Uterus (tissue), 2 donors: ENCODE results near the gene ZNF783.

Source experiments
- POLR2A ChIP-seq, 2 donors: fragments of 450-650 bp; IDR thresholded peaks; one replicate each; pipeline ENCODE4 v1.6.1; 2016; ENCODE audit warnings: antibody characterized with exemption in 2 of 2, mild to moderate bottlenecking in 1 of 2, moderate library complexity in 1 of 2
- TF ChIP-seq, protein P1 (sequence below), 4 experiments: fragments of 200-600 bp in 2 of 4; fragments of 450-650 bp in 2 of 4; sonication (generic) in 2 of 4; IDR thresholded peaks; one replicate each; pipeline ENCODE4 v1.5.1; 2016 to 2019; ENCODE audit warnings: antibody characterized with exemption in 4 of 4, mild to moderate bottlenecking in 2 of 4, moderate library complexity in 1 of 4

GRCh38 chr7:149333321-149333717, 71.3 kb downstream of the ZNF783 start:
- TF ChIP-seq, protein P1, sequence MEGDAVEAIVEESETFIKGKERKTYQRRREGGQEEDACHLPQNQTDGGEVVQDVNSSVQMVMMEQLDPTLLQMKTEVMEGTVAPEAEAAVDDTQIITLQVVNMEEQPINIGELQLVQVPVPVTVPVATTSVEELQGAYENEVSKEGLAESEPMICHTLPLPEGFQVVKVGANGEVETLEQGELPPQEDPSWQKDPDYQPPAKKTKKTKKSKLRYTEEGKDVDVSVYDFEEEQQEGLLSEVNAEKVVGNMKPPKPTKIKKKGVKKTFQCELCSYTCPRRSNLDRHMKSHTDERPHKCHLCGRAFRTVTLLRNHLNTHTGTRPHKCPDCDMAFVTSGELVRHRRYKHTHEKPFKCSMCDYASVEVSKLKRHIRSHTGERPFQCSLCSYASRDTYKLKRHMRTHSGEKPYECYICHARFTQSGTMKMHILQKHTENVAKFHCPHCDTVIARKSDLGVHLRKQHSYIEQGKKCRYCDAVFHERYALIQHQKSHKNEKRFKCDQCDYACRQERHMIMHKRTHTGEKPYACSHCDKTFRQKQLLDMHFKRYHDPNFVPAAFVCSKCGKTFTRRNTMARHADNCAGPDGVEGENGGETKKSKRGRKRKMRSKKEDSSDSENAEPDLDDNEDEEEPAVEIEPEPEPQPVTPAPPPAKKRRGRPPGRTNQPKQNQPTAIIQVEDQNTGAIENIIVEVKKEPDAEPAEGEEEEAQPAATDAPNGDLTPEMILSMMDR (IDR thresholded peaks at IDR 0.05) = no peak
- no peak for TF ChIP-seq POLR2A (IDR thresholded peaks at IDR 0.05)
